GM19372 (cell line): Measurements from ENCODE around the gene ELP5.
"Not testable (repeated sequence)": the region's sequence is repeated elsewhere in the genome, so short reads cannot be mapped to it uniquely, and the experiment has no call there.

Experiments
- ATAC-seq: cut with Tn5 transposase; IDR thresholded peaks from one replicate; pipeline ENCODE4 v1.9.1; 2021; ENCODE audit warnings: mild to moderate bottlenecking, low read depth, moderate library complexity; ENCODE audit not compliant: unreplicated experiment

ELP5 gene

GRCh38 chr17:7235693-7236665, 16.0 kb upstream of the ELP5 start:
- ATAC-seq = no peak

GRCh38 chr17:7236808-7237207, 15.2 kb upstream of the ELP5 start:
- ATAC-seq = no peak

- ATAC-seq = no peak
Measured at GRCh38 chr17:7237266-7237760, 14.7 kb upstream of the ELP5 start.

GRCh38 chr17:7237761-7238419, 14.1 kb upstream of the ELP5 start:
- no peak for ATAC-seq

- ATAC-seq = no peak
Measured at GRCh38 chr17:7238420-7239090, 13.5 kb upstream of the ELP5 start.

- ATAC-seq = peak; percentile 52
Measured at GRCh38 chr17:7239091-7240027, 12.7 kb upstream of the ELP5 start, which contains the start of gene PHF23. Gene PHF23 (minus strand): TSS chr17:7239457. CDS start chr17:7239279, 178 bp downstream.

GRCh38 chr17:7240375-7240774, 11.6 kb upstream of the ELP5 start:
- ATAC-seq = no peak

- no peak for ATAC-seq
Measured at GRCh38 chr17:7241090-7241733, 10.8 kb upstream of the ELP5 start.

GRCh38 chr17:7241783-7242716, 10.0 kb upstream of the ELP5 start, which contains the start of gene GABARAP:
Gene GABARAP (minus strand): TSS chr17:7242449. CDS start chr17:7242330, 119 bp downstream.
- ATAC-seq = peak; percentile 22

- ATAC-seq = peak; percentile 44
Measured at GRCh38 chr17:7242717-7243452, 9.1 kb upstream of the ELP5 start.

GRCh38 chr17:7243453-7243729, 8.6 kb upstream of the ELP5 start:
- ATAC-seq = no peak

GRCh38 chr17:7243838-7244237, 8.2 kb upstream of the ELP5 start:
- ATAC-seq = not testable (repeated sequence)

- ATAC-seq = no peak
Measured at GRCh38 chr17:7246779-7247178, 5.2 kb upstream of the ELP5 start.

GRCh38 chr17:7248796-7249195, 3.2 kb upstream of the ELP5 start:
- no peak for ATAC-seq

GRCh38 chr17:7249214-7249613, 2.8 kb upstream of the ELP5 start:
- no peak for ATAC-seq

GRCh38 chr17:7249830-7250229, 2.2 kb upstream of the ELP5 start:
- ATAC-seq = no peak
